ENCODE results near the gene VTI1A. TPM values are rescaled to one million over a fixed set of nuclear protein-coding genes. Genes with fewer than 3 reads are reported as not detected.

VTI1A gene
- total RNA-seq, 3 donors from 2014 or later: 36.2 to 55.9 (median 44.4) TPM

- Histone ChIP-seq H3K4me3 (no peak overlapping the region), H3K9me3 (peaks cover 13% of the 10 kb centered on the region), H3K4me1 (ENCODE audit: low read depth) (peaks cover 2% of the 10 kb centered on the region), H3K36me3 (ENCODE audit: low read depth) (no peaks in the 10 kb centered on the region)
- no peak for TF ChIP-seq CTCF (IDR thresholded peaks at IDR 0.05)
- no peak for DNase-seq
- intact Hi-C loops (cut with DNase I, micrococcal nuclease): no loop called here
- no peak for ATAC-seq
These were observed 396.6 kb downstream of the VTI1A start for GRCh38 chr10:112843623-112844022.

DNA sequence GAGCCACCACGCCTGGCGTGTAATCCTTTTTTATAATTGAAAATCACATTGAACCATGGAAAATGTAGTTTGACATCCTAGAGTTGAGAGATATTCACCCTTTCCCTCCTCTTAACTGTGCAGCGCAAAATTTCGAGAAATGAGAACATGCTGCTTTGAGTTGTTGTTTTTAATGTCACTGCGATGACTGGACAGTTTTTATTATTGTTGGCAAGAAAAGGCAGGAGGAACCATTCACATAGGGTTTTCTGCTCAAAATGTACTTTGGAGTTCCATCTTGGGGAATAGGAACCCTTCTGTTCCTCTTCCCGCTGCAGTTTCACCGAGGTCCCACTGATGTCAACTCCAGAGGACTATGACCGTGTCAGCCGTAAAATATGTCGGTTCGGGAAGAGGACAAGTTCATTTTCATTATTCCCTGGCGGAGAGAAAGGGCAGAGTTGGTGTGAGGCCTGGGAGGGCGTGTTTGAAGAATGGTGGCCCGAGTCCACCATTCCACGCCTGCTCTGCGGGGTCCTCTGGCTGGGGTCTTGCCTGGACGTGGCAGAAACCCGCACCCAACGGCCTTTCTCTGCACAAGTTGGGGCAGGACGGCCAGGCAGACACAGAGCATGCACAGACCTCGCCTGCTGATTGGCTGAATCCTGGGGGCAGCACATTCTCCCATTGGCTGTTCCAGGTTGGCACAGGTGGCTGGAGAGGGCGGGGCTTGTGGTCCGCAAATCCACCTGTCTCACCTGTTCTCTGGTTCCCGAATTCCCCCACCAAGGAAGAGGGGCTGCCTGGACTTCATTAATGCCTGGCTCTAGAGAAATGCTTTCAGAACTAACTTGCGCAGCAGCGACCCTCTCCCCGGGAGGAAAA is 397.9 kb downstream of the VTI1A start:
- peaks cover 2% of the 10 kb centered on the region for H3K4me1 ChIP-seq (ENCODE audit: low read depth)
- H3K9me3 ChIP-seq: peaks cover 13% of the 10 kb centered on the region
- no peak for TF ChIP-seq CTCF (IDR thresholded peaks at IDR 0.05)
- H3K4me3 ChIP-seq: no peak overlapping the region
- DNase-seq (no peak), ATAC-seq (no peak)
- H3K36me3 ChIP-seq (ENCODE audit: low read depth): no peaks in the 10 kb centered on the region
- intact Hi-C loops (cut with DNase I, micrococcal nuclease): no loop called here

GRCh38 chr10:112847778-112848177 is 400.8 kb downstream of the VTI1A start:
- Histone ChIP-seq H3K4me3 (no peak overlapping the region), H3K9me3 (peaks cover 13% of the 10 kb centered on the region), H3K36me3 (ENCODE audit: low read depth) (no peaks in the 10 kb centered on the region), H3K4me1 (ENCODE audit: low read depth) (peaks cover 2% of the 10 kb centered on the region)
- intact Hi-C loops (cut with DNase I, micrococcal nuclease): no loop called here
- DNase-seq (no peak), ATAC-seq (no peak)
- no peak for TF ChIP-seq CTCF (IDR thresholded peaks at IDR 0.05)

DNA sequence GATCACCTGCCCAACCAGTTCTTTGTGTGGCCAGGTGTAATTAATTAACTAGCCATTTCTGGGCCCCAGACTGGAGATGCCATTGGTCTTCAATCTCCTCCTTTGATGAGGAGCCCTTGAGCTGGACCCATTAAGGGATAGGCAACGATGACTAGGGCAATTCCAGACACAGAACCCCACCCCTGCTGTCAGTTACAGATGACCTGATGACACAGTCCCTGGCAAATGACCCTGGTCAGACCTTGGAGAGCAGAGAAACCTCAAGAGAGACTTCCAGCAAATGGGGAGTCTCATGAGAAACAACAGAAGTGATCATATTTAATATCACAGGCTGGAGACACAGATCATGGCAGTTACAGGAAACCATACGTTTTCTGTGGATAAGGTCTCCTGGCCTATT is 401.2 kb downstream of the VTI1A start:
- TF ChIP-seq CTCF (IDR thresholded peaks at IDR 0.05): no peak
- H3K9me3 ChIP-seq: peaks cover 13% of the 10 kb centered on the region
- no peaks in the 10 kb centered on the region for H3K36me3 ChIP-seq (ENCODE audit: low read depth)
- intact Hi-C loops (cut with DNase I, micrococcal nuclease): no loop called here
- DNase-seq: no peak
- no peak overlapping the region for H3K4me3 ChIP-seq
- ATAC-seq: no peak
- no peaks in the 10 kb centered on the region for H3K4me1 ChIP-seq (ENCODE audit: low read depth)

DNA sequence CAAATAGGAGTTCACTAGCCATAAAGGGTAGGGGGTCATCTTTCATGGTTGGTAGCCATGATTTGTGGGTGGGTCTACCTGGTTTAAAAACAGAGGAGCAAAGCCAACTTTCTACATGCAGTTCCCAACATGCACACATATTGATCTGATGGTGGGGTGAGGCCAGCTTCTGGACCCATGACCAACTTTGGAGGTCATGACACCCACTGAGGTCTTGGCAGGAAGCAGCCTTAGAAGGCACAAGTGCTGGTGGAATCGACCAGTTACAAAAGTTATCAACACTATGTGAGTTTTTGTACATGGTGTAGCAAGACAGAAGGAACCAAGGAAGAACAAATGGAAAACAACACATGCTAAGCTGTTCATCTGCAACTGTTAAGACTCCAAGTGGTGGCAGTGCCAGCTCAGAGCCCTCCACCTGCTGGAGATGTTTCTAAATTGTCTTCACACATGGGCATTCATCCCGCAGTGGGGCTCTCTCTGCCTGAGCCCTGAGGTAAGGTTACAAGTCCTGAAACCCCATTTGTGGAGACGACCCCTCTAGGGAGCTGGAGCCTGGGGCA is 401.9 kb downstream of the VTI1A start:
- ATAC-seq: no peak
- intact Hi-C loops (cut with DNase I, micrococcal nuclease): no loop called here

More for the DNA sequence above, 401.9 kb downstream of the VTI1A start:
- Histone ChIP-seq H3K9me3 (peaks cover 13% of the 10 kb centered on the region), H3K36me3 (ENCODE audit: low read depth) (no peaks in the 10 kb centered on the region), H3K4me3 (no peak overlapping the region), H3K4me1 (ENCODE audit: low read depth) (no peaks in the 10 kb centered on the region)
- TF ChIP-seq CTCF (IDR thresholded peaks at IDR 0.05): no peak
- DNase-seq: no peak
